ENCODE measurements around the gene FRAT1. TPM values are rescaled to one million over a fixed set of nuclear protein-coding genes. Genes with fewer than 3 reads are reported as not detected.

FRAT1 gene
- total RNA-seq, 1 donor from 2014 or later, result 3.5 TPM

DNA sequence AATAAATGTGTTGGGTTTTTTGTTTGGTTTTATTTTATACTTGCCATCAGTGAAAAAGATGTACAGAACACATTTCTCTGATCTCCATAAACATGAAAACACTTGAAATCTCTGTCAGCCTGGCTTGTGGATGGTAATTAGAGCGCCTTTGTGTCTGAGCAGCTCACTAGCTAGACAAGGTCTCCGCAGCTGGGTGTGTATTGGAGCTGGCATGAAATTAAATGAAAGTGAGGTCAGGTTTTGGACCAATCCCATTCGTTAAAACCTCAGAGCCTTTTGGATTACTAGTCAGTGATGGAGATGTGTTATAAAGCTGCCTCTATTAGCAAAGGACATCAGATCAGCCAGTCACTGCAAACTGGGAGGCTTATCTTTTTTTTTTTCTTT is 2.7 kb downstream of the FRAT1 start:
- TF ChIP-seq, protein P1, sequence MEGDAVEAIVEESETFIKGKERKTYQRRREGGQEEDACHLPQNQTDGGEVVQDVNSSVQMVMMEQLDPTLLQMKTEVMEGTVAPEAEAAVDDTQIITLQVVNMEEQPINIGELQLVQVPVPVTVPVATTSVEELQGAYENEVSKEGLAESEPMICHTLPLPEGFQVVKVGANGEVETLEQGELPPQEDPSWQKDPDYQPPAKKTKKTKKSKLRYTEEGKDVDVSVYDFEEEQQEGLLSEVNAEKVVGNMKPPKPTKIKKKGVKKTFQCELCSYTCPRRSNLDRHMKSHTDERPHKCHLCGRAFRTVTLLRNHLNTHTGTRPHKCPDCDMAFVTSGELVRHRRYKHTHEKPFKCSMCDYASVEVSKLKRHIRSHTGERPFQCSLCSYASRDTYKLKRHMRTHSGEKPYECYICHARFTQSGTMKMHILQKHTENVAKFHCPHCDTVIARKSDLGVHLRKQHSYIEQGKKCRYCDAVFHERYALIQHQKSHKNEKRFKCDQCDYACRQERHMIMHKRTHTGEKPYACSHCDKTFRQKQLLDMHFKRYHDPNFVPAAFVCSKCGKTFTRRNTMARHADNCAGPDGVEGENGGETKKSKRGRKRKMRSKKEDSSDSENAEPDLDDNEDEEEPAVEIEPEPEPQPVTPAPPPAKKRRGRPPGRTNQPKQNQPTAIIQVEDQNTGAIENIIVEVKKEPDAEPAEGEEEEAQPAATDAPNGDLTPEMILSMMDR (IDR thresholded peaks at IDR 0.05), result no peak
- H3K36me3 Mint-ChIP-seq (ENCODE audit: unreplicated experiment), result peaks cover 1% of the 10 kb centered on the region
- no peak for DNase-seq (ENCODE audit: extremely low spot score, unreplicated experiment)
- H3K9me3 Mint-ChIP-seq (ENCODE audit: unreplicated experiment), result no peaks in the 10 kb centered on the region
- no peak overlapping the region for H3K27ac Mint-ChIP-seq (ENCODE audit: unreplicated experiment)
- H3K4me3 Mint-ChIP-seq (ENCODE audit: unreplicated experiment), result no peak overlapping the region
- peaks cover 7% of the 10 kb centered on the region for H3K27me3 Mint-ChIP-seq (ENCODE audit: unreplicated experiment)
- peaks cover 21% of the 10 kb centered on the region for H3K4me1 Mint-ChIP-seq (ENCODE audit: unreplicated experiment)

DNA sequence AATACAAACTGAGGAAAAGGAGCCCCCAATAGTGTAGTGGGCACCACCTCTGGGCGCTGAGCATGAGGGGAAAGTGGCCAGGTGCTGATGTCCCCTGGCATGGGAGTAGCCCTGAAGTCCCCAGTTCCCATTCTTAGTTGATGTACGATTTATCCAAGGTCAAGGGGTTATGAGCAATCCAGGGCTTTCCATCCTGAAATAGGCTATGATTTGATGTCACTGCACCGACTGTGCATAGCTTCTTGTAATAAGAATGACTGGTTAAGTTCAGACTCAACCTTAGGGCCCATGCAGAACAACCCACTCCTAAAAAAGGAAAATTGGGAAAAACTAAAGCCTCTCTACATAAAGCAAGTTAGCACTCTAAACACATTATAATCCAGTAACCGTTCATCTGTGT is 4.4 kb downstream of the FRAT1 start:
- Mint-ChIP-seq H3K4me1 (ENCODE audit: unreplicated experiment) (peaks cover 20% of the 10 kb centered on the region), H3K36me3 (ENCODE audit: unreplicated experiment) (peaks cover 4% of the 10 kb centered on the region), H3K4me3 (ENCODE audit: unreplicated experiment) (no peak overlapping the region), H3K27ac (ENCODE audit: unreplicated experiment) (no peak overlapping the region), H3K27me3 (ENCODE audit: unreplicated experiment) (peaks cover 7% of the 10 kb centered on the region), H3K9me3 (ENCODE audit: unreplicated experiment) (no peaks in the 10 kb centered on the region)
- DNase-seq (ENCODE audit: extremely low spot score, unreplicated experiment), result no peak
- TF ChIP-seq, protein P1 (IDR thresholded peaks at IDR 0.05), result no peak

DNA sequence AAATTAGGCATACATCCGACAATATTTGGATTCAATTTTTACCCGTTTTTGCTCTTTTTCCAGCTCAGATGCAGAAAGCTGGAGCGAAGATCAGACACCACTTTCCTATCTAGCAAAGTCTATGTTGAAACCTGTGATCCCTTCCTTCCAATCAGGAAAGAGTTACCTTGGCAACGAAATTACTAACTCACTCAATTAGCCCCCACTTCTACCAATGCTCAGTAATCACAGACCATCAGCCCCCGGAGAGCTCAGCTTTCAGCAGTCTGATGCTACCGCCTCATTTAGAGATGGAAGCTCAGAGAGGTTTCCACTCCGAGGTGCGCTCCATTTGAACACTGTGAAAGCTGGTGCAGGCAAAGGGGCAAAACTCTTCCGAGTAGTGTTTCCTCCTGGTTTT is 6.7 kb downstream of the FRAT1 start:
- no peak overlapping the region for H3K4me3 Mint-ChIP-seq (ENCODE audit: unreplicated experiment)
- TF ChIP-seq, protein P1 (IDR thresholded peaks at IDR 0.05), result no peak
- DNase-seq (ENCODE audit: extremely low spot score, unreplicated experiment), result no peak
- H3K27ac Mint-ChIP-seq (ENCODE audit: unreplicated experiment), result no peak overlapping the region
- no peaks in the 10 kb centered on the region for H3K9me3 Mint-ChIP-seq (ENCODE audit: unreplicated experiment)
- peaks cover 14% of the 10 kb centered on the region for H3K4me1 Mint-ChIP-seq (ENCODE audit: unreplicated experiment)
- H3K27me3 Mint-ChIP-seq (ENCODE audit: unreplicated experiment), result no peaks in the 10 kb centered on the region
- H3K36me3 Mint-ChIP-seq (ENCODE audit: unreplicated experiment), result peaks cover 14% of the 10 kb centered on the region

DNA sequence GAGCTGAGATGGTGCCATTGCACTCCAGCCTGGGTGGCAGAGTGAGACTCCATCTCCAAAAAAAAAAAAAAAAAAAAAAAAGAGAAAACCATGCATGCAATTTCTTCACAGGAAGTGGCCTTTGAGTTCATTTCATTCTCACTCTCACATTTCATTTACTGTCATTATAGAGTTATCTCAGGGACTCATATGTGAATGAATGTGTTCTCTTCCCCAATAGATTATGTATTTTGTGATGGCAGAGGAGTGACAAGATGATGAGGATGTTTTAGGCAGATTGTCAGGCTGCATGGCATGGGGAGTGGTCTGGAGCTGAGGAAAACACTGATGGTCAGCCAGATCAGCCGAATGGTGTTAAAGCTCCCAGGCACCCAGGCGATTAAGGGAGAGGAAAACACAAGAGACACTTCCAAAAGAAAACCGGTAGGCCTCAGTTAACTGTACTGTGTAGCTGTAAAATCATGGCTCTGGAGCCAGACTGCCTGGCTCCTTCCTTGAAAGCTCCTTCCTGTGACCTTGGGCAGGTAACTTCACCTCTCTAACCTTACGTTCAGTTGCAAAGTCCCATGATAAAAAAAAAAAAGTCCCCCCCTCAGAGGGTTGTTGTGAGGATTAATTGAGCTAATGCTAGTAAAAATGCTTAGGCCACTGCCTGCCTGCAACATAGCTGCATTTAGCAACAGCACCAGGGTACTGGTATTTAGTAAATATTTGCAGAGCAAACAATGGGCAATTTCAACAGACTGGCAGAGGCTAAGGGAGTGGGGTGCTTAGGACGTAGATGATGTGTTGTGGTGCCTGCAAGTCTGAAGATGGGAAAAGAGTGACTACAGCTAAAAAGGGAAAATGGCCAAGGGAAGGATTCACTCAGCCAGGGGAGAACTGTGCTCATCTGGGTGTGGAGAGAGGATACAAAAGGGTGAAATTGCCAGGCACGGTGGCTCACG is 8.6 kb downstream of the FRAT1 start:
- TF ChIP-seq, protein P1 (IDR thresholded peaks at IDR 0.05), result no peak
- no peak for DNase-seq (ENCODE audit: extremely low spot score, unreplicated experiment)
- H3K27ac Mint-ChIP-seq (ENCODE audit: unreplicated experiment), result no peak overlapping the region
- H3K36me3 Mint-ChIP-seq (ENCODE audit: unreplicated experiment), result peaks cover 15% of the 10 kb centered on the region
- no peaks in the 10 kb centered on the region for H3K27me3 Mint-ChIP-seq (ENCODE audit: unreplicated experiment)
- H3K9me3 Mint-ChIP-seq (ENCODE audit: unreplicated experiment), result no peaks in the 10 kb centered on the region
- no peak overlapping the region for H3K4me3 Mint-ChIP-seq (ENCODE audit: unreplicated experiment)
- H3K4me1 Mint-ChIP-seq (ENCODE audit: unreplicated experiment), result peaks cover 21% of the 10 kb centered on the region

DNA sequence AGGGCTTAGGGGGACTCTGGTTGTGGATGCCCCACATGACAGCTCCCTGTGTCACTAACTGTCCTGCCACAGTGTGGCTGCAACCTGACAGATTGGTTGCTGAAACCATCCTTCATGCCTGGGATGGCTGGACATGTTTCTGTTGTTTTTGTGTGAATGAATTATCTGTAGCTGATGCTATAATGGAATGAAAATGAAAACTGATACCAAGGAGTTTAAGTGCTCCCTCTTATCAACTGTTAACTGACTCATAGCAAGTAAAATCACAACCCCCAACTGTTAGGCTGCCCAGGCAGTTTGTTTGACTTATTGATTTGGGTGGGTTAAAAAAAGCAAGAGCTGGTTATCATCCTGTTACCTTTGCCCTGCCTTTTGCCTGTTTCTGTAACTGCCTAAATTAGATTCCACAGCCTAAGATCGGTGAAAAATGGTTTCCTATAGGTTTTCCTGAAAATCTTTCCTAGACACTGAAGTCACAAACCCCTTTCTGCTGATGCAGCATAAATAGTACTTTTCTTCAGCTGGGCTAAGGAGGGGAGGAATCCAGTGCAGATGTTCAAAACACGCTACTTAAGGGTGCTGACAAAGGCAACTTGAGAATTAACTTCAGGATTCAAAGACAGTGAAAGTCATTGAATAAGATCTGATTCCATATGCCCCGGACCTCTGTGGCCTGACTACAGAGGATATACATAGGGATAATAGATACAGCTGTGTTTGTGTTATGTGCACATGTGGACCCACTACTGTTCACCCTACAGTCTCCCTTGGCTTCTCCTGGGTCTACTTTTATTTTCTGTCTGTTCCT is 9.8 kb downstream of the FRAT1 start:
- H3K27me3 Mint-ChIP-seq (ENCODE audit: unreplicated experiment), result no peaks in the 10 kb centered on the region
- TF ChIP-seq, protein P1 (IDR thresholded peaks at IDR 0.05), result no peak
- H3K9me3 Mint-ChIP-seq (ENCODE audit: unreplicated experiment), result no peaks in the 10 kb centered on the region
- H3K4me1 Mint-ChIP-seq (ENCODE audit: unreplicated experiment), result peaks cover 31% of the 10 kb centered on the region
- no peak overlapping the region for H3K4me3 Mint-ChIP-seq (ENCODE audit: unreplicated experiment)
- DNase-seq (ENCODE audit: extremely low spot score, unreplicated experiment), result no peak
- no peak overlapping the region for H3K27ac Mint-ChIP-seq (ENCODE audit: unreplicated experiment)
- H3K36me3 Mint-ChIP-seq (ENCODE audit: unreplicated experiment), result peaks cover 15% of the 10 kb centered on the region

Measured in osteocyte (in vitro differentiated cells).